HepG2 (cell line): Measurements from ENCODE around the gene CA11. TPM values are rescaled to one million over a fixed set of nuclear protein-coding genes. Genes with fewer than 3 reads are reported as not detected.

Experiments
- CENPX ChIP-seq: sonication (generic); formaldehyde crosslinking; IDR thresholded peaks from 2 replicates; pipeline ENCODE4 v1.9.0; 2021; ENCODE audit warnings: mild to moderate bottlenecking, missing genetic modification reagents, moderate library complexity
- FOXK2 ChIP-seq: fragments of 450-650 bp; IDR thresholded peaks from 2 replicates; pipeline ENCODE4 v1.6.1; 2016
- FOXO1 ChIP-seq: sonication (generic); formaldehyde crosslinking; IDR thresholded peaks from 2 replicates; pipeline ENCODE4 v1.4.0; 2020; ENCODE audit warnings: missing genetic modification reagents
- JUNB ChIP-seq: sonication (generic); formaldehyde crosslinking; IDR thresholded peaks from 2 replicates; pipeline ENCODE4 v1.8.0; 2022; ENCODE audit warnings: missing genetic modification reagents, mild to moderate bottlenecking, borderline replicate concordance
- MAZ ChIP-seq, 2 experiments: sonication (generic) in 1 of 2; formaldehyde crosslinking in 1 of 2; IDR thresholded peaks; 2 replicates each; pipeline versions ENCODE4 v1.5.0 to v1.6.1; 2012 to 2020; ENCODE audit warnings: low read depth in 2 of 2, mild to moderate bottlenecking in 2 of 2, borderline replicate concordance in 1 of 2, improper control_type of control experiment in 1 of 2, low read length in 1 of 2, missing genetic modification reagents in 1 of 2, moderate library complexity in 1 of 2
- MIXL1 ChIP-seq: IDR thresholded peaks from 2 replicates; pipeline ENCODE4 v1.6.1; 2016
- SETDB1 ChIP-seq: sonication (generic); formaldehyde crosslinking; IDR thresholded peaks from 2 replicates; pipeline ENCODE4 v1.5.1; 2020; ENCODE audit warnings: missing genetic modification reagents, mild to moderate bottlenecking, borderline replicate concordance
- STAT5B ChIP-seq: sonication (generic); formaldehyde crosslinking; IDR thresholded peaks from 2 replicates; pipeline ENCODE4 v1.4.0; 2020; ENCODE audit warnings: missing genetic modification reagents
- ZFP37 ChIP-seq: sonication (generic); formaldehyde crosslinking; IDR thresholded peaks from 2 replicates; pipeline ENCODE4 v1.4.0; 2020; ENCODE audit warnings: missing genetic modification reagents, borderline replicate concordance
- ZNF329 ChIP-seq: sonication (generic); formaldehyde crosslinking; IDR thresholded peaks from 2 replicates; pipeline ENCODE4 v1.9.0; 2021; ENCODE audit warnings: low read depth, mild to moderate bottlenecking, missing genetic modification reagents
- ZNF335 ChIP-seq: sonication (generic); formaldehyde crosslinking; IDR thresholded peaks from 2 replicates; pipeline ENCODE4 v1.4.0; 2020; ENCODE audit warnings: missing genetic modification reagents
- ZNF430 ChIP-seq: sonication (generic); formaldehyde crosslinking; IDR thresholded peaks from 2 replicates; pipeline ENCODE4 v1.9.0; 2021; ENCODE audit warnings: mild to moderate bottlenecking, missing genetic modification reagents
- ZNF557 ChIP-seq: sonication (generic); formaldehyde crosslinking; IDR thresholded peaks from 2 replicates; pipeline ENCODE4 v1.4.0; 2020; ENCODE audit warnings: missing genetic modification reagents
- ZNF672 ChIP-seq: sonication (generic); formaldehyde crosslinking; IDR thresholded peaks from 2 replicates; pipeline ENCODE4 v1.8.1; 2022; ENCODE audit warnings: missing genetic modification reagents
- ZNF790 ChIP-seq: sonication (generic); formaldehyde crosslinking; IDR thresholded peaks from 2 replicates; pipeline ENCODE4 v1.8.0; 2022; ENCODE audit warnings: missing genetic modification reagents, mild to moderate bottlenecking, borderline replicate concordance
- polyA plus RNA-seq, 8 experiments: library from polyadenylated mRNA; depleted of rRNA in 3 of 8; stranded (reverse) in 7 of 8; unstranded in 1 of 8; fragments of >200 nt; fragmentation: Illumina TruSeq in 4 of 8; extraction: Trizol in 4 of 8; gene quantifications; 2 replicates each; pipeline versions ENCODE4 v1.2.1 to v1.2.3, GENCODE V29; 2011 to 2016; ENCODE audit warnings: low read depth in 4 of 8, missing spikeins in 1 of 8, mixed read lengths in 1 of 8; ENCODE audit not compliant: insufficient read depth in 1 of 8
- total RNA-seq, 5 experiments: library from RNA; depleted of rRNA; stranded (reverse); fragments of >200 nt; fragmentation: Illumina TruSeq; extraction: Trizol; gene quantifications; 2 replicates each; pipeline ENCODE4 v1.2.3, GENCODE V29; 2016; ENCODE audit warnings: low read depth in 1 of 5
- TF ChIP-seq, protein P1 (sequence below): sonication (generic); formaldehyde crosslinking; IDR thresholded peaks from 2 replicates; pipeline ENCODE4 v1.5.1; 2020; ENCODE audit warnings: mild to moderate bottlenecking, missing genetic modification reagents, moderate library complexity
- TF ChIP-seq, protein P2 (sequence below): fragments of 450-650 bp; IDR thresholded peaks from 2 replicates; pipeline ENCODE4 v1.6.1; 2016
- TF ChIP-seq, protein P3 (sequence below), 2 experiments: IDR thresholded peaks; 2 replicates each; pipeline ENCODE4 v1.6.1; 2011 to 2012; ENCODE audit warnings: low read length in 2 of 2, borderline replicate concordance in 1 of 2, low read depth in 1 of 2, mild to moderate bottlenecking in 1 of 2, moderate library complexity in 1 of 2
- TF ChIP-seq, protein P4 (sequence below): sonication (generic); formaldehyde crosslinking; IDR thresholded peaks from 2 replicates; pipeline ENCODE4 v1.4.0; 2020; ENCODE audit warnings: mild to moderate bottlenecking, low read depth, missing genetic modification reagents
- TF ChIP-seq, protein P5 (sequence below): sonication (generic); formaldehyde crosslinking; IDR thresholded peaks from 2 replicates; pipeline ENCODE4 v1.8.0; 2022; ENCODE audit warnings: mild to moderate bottlenecking, missing genetic modification reagents, moderate library complexity

CA11 gene
- total and polyA plus RNA-seq, 2 of the 13 experiments (the other 11 are each of a cell fraction or from before 2014, with no cell fraction given), result 0.41 to 0.58 TPM

DNA sequence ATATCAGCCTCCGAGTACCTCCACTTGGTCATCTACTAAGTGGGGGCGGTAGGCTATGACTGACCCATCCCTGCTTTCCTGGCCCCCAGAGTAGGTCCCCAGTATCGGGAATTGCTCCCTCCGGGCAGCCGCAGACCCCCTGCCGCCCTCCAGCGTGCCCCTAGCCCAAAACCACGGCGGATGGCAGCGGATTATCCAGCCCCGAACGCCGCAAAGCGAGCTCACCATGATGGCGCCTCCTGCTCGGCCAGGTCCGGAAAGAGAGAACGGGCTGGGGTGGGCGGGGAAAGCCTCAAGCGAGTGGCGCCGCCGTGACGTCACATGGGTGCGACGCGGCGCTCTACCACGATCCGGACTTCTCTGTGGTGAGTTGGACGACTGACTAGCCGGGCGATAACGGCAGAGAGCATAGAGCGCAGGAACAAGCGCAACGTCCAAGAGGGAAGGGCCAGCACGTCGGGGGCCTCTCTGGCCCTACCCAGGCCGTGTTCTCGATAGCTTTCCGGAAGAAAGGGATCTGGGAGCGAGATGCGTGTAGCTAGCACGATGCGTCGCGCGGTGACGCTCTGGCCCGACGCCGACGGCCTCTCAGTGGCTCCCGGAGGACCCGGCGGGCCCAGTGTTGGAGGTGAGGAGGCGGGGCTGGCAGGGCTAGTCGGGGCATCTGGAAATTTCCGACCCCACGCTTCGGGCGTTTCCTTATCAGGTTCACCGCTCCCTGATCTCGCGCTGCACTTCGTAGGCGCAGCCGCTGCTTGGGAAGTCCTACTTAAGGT is 26.9 kb downstream of the CA11 start, which contains the start of the genes RPL18 and SPHK2 (continued):
- TF ChIP-seq JUNB (no peak), FOXK2 (peak; percentile 74; the same call in 1 of the 2 replicates), ZNF790 (no peak), ZNF430 (no peak), FOXO1 (CRISPR knock-in tag) (peak; percentile 77), ZNF329 (CRISPR knock-in tag) (peak; percentile 63), ZFP37 (no peak; the same call in 1 of the 2 replicates), ZNF557 (peak; percentile 33; the same call in 1 of the 2 replicates), CENPX (CRISPR knock-in tag) (no peak), ZNF335 (peak; percentile 90), STAT5B (CRISPR knock-in tag) (no peak; the same call in 1 of the 2 replicates), SETDB1 (no peak), ZNF672 (CRISPR knock-in tag) (peak; percentile 86), MAZ (IDR thresholded peaks at IDR 0.05; ENCODE audit: borderline replicate concordance, low read depth, low read length) (peak; percentile 24), MAZ (CRISPR knock-in tag; IDR thresholded peaks at IDR 0.05; ENCODE audit: low read depth) (peak; percentile 90), MIXL1 (CRISPR knock-in tag) (no peak; the same call in 1 of the 2 replicates)
- TF ChIP-seq, protein P1, sequence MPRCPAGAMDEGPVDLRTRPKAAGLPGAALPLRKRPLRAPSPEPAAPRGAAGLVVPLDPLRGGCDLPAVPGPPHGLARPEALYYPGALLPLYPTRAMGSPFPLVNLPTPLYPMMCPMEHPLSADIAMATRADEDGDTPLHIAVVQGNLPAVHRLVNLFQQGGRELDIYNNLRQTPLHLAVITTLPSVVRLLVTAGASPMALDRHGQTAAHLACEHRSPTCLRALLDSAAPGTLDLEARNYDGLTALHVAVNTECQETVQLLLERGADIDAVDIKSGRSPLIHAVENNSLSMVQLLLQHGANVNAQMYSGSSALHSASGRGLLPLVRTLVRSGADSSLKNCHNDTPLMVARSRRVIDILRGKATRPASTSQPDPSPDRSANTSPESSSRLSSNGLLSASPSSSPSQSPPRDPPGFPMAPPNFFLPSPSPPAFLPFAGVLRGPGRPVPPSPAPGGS (CRISPR knock-in tag), result peak; percentile 86; the same call in 1 of the 2 replicates
- TF ChIP-seq, protein P2, sequence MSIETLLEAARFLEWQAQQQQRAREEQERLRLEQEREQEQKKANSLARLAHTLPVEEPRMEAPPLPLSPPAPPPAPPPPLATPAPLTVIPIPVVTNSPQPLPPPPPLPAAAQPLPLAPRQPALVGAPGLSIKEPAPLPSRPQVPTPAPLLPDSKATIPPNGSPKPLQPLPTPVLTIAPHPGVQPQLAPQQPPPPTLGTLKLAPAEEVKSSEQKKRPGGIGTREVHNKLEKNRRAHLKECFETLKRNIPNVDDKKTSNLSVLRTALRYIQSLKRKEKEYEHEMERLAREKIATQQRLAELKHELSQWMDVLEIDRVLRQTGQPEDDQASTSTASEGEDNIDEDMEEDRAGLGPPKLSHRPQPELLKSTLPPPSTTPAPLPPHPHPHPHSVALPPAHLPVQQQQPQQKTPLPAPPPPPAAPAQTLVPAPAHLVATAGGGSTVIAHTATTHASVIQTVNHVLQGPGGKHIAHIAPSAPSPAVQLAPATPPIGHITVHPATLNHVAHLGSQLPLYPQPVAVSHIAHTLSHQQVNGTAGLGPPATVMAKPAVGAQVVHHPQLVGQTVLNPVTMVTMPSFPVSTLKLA, result no peak; the same call in none of the 2 replicates
- TF ChIP-seq, protein P3, sequence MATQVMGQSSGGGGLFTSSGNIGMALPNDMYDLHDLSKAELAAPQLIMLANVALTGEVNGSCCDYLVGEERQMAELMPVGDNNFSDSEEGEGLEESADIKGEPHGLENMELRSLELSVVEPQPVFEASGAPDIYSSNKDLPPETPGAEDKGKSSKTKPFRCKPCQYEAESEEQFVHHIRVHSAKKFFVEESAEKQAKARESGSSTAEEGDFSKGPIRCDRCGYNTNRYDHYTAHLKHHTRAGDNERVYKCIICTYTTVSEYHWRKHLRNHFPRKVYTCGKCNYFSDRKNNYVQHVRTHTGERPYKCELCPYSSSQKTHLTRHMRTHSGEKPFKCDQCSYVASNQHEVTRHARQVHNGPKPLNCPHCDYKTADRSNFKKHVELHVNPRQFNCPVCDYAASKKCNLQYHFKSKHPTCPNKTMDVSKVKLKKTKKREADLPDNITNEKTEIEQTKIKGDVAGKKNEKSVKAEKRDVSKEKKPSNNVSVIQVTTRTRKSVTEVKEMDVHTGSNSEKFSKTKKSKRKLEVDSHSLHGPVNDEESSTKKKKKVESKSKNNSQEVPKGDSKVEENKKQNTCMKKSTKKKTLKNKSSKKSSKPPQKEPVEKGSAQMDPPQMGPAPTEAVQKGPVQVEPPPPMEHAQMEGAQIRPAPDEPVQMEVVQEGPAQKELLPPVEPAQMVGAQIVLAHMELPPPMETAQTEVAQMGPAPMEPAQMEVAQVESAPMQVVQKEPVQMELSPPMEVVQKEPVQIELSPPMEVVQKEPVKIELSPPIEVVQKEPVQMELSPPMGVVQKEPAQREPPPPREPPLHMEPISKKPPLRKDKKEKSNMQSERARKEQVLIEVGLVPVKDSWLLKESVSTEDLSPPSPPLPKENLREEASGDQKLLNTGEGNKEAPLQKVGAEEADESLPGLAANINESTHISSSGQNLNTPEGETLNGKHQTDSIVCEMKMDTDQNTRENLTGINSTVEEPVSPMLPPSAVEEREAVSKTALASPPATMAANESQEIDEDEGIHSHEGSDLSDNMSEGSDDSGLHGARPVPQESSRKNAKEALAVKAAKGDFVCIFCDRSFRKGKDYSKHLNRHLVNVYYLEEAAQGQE (IDR thresholded peaks at IDR 0.05; ENCODE audit: borderline replicate concordance in 1 of 2, low read depth in 1 of 2, low read length in 2 of 2), result peak in 1 of 2 experiments; percentile 74; a peak in 2 of 4 replicates
- TF ChIP-seq, protein P4, sequence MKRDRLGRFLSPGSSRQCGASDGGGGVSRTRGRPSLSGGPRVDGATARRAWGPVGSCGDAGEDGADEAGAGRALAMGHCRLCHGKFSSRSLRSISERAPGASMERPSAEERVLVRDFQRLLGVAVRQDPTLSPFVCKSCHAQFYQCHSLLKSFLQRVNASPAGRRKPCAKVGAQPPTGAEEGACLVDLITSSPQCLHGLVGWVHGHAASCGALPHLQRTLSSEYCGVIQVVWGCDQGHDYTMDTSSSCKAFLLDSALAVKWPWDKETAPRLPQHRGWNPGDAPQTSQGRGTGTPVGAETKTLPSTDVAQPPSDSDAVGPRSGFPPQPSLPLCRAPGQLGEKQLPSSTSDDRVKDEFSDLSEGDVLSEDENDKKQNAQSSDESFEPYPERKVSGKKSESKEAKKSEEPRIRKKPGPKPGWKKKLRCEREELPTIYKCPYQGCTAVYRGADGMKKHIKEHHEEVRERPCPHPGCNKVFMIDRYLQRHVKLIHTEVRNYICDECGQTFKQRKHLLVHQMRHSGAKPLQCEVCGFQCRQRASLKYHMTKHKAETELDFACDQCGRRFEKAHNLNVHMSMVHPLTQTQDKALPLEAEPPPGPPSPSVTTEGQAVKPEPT, result peak; percentile 30; the same call in 1 of the 2 replicates
- TF ChIP-seq, protein P5, sequence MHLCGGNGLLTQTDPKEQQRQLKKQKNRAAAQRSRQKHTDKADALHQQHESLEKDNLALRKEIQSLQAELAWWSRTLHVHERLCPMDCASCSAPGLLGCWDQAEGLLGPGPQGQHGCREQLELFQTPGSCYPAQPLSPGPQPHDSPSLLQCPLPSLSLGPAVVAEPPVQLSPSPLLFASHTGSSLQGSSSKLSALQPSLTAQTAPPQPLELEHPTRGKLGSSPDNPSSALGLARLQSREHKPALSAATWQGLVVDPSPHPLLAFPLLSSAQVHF (CRISPR knock-in tag), result peak; percentile 91; the same call in 1 of the 2 replicates
